ENCODE results near the gene TEKT2. TPM values are rescaled to one million over a fixed set of nuclear protein-coding genes. Genes with fewer than 3 reads are reported as not detected.

Gene TEKT2
- total RNA-seq, 2 donors from 2014 or later = not detected

GRCh38 chr1:36135796-36136195, 51.9 kb downstream of the TEKT2 start:
- DNase-seq (ENCODE audit: low spot score) (no peak), ATAC-seq (no peak)
- H3K4me3 Mint-ChIP-seq = no peak overlapping the region
- peaks cover 0 to 7% of the 10 kb centered on the region in 2 donors for H3K4me1 Mint-ChIP-seq (ENCODE audit: low read depth in 2 of 2)
- H3K9me3 Mint-ChIP-seq = no peaks in the 10 kb centered on the region
- peaks cover 5% of the 10 kb centered on the region for H3K36me3 Mint-ChIP-seq
- H3K27ac Mint-ChIP-seq = no peak overlapping the region
- no peaks in the 10 kb centered on the region for H3K27me3 Mint-ChIP-seq

- Mint-ChIP-seq H3K4me3 (no peak overlapping the region), H3K27ac (no peak overlapping the region), H3K27me3 (no peaks in the 10 kb centered on the region), H3K9me3 (no peaks in the 10 kb centered on the region), H3K36me3 (peaks cover 5% of the 10 kb centered on the region), H3K4me1 (ENCODE audit: low read depth in 2 of 2) (peaks cover 0 to 7% of the 10 kb centered on the region in 2 donors)
- DNase-seq (ENCODE audit: low spot score) = no peak
- no peak for ATAC-seq
These were observed 52.6 kb downstream of the TEKT2 start for GRCh38 chr1:36136535-36136934.

DNA sequence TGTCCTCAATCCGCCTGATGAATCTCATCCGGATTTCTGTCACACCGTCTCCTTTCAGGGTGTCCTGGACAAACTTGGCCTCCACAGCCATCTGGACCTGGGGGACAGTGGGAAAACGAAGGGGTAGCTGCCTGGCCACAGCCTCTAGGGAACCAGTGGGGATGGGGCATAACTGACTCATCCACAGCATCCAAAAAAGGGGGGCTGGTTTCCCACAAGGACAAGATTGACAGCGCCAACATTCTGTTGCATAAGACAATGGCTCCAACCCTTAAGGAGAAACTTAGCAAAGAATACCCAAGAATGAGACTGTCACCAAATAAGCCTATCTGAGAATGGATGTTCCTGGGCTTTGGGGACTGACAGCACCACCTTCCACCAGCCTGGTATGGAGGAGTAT, 53.3 kb downstream of the TEKT2 start:
- ATAC-seq (no peak), DNase-seq (ENCODE audit: low spot score) (no peak)
- H3K27ac Mint-ChIP-seq = no peak overlapping the region
- peaks cover 5% of the 10 kb centered on the region for H3K36me3 Mint-ChIP-seq
- peaks cover 0 to 7% of the 10 kb centered on the region in 2 donors for H3K4me1 Mint-ChIP-seq (ENCODE audit: low read depth in 2 of 2)
- no peaks in the 10 kb centered on the region for H3K27me3 Mint-ChIP-seq
- H3K4me3 Mint-ChIP-seq = no peak overlapping the region
- H3K9me3 Mint-ChIP-seq = no peaks in the 10 kb centered on the region

- H3K27ac Mint-ChIP-seq = no peak overlapping the region
- H3K36me3 Mint-ChIP-seq = peaks cover 5% of the 10 kb centered on the region
- H3K4me3 Mint-ChIP-seq = no peak overlapping the region
- no peaks in the 10 kb centered on the region for H3K27me3 Mint-ChIP-seq
- no peaks in the 10 kb centered on the region for H3K9me3 Mint-ChIP-seq
- DNase-seq (ENCODE audit: low spot score) (no peak), ATAC-seq (no peak)
- H3K4me1 Mint-ChIP-seq (ENCODE audit: low read depth in 2 of 2) = peaks cover 0 to 7% of the 10 kb centered on the region in 2 donors
These were observed 53.9 kb downstream of the TEKT2 start for GRCh38 chr1:36137776-36138175.

Other genes starting within 250 kb of the TEKT2 start
- 10 to 100 TPM; 25.3 to 37.2 TPM for gene AGO1, start 200.9 kb upstream of the TEKT2 start, total RNA-seq
- gene AGO3, start 153.0 kb upstream of the TEKT2 start, total RNA-seq = 10 to 100 TPM; 37.7 to 56.5 TPM
- gene ADPRS, start 4.8 kb downstream of the TEKT2 start, total RNA-seq = 10 to 100 TPM; 43.5 to 47.9 TPM
- gene COL8A2, start 41.1 kb downstream of the TEKT2 start, total RNA-seq = under 1 TPM in 1 of 2 donors, not detected in 1; 0.08 TPM
- 10 to 100 TPM; 58.4 to 69.2 TPM for gene TRAPPC3, start 65.4 kb downstream of the TEKT2 start, total RNA-seq
- 100 to 1,000 TPM; 153 to 196 TPM for gene MAP7D1, start 72.1 kb downstream of the TEKT2 start, total RNA-seq
- 100 to 1,000 TPM; 118 to 131 TPM for gene THRAP3, start 140.3 kb downstream of the TEKT2 start, total RNA-seq
- gene SH3D21, start 222.3 kb downstream of the TEKT2 start, total RNA-seq = 10 to 100 TPM; 12.6 to 18.6 TPM
- 1 to 10 TPM; 5.8 to 6.3 TPM for gene EVA1B, start 239.6 kb downstream of the TEKT2 start, total RNA-seq